Measurements from ENCODE around the gene SPTLC2. TPM values are rescaled to one million over a fixed set of nuclear protein-coding genes. Genes with fewer than 3 reads are reported as not detected.

SPTLC2 gene
- total and polyA plus RNA-seq, 2 of the 13 experiments (the other 11 are each of a cell fraction or from before 2014, with no cell fraction given) = 17.4 to 17.5 TPM

- 96% methylated on average over 3 of the region's 3 CpGs for WGBS (ENCODE audit: low lambda C conversion rate)
- no peak overlapping the region for H3K27ac ChIP-seq (ENCODE audit: extremely low read length, insufficient read depth, low read length)
- no TSS peak for BruUV-seq (replicated peaks)
- no peaks in the 10 kb centered on the region for H3K27me3 ChIP-seq (ENCODE audit: control insufficient read depth in 1 of 2, insufficient read depth in 2 of 2, low read length in 2 of 2)
- in situ Hi-C loops (cut with HindIII; ENCODE audit: extremely low pct_ligation_motif_present, low pct_unique_long_range_greater_than_20kb) = loop anchor here (10.0 kb wide), 1 partner anchor 239 kb away; no protein-coding TSS in a partner anchor
- CTCF ChIA-PET (ENCODE audit: low intra/inter-chr PET ratio, low total read pairs) = no interaction called here
- H3K36me3 ChIP-seq (replicated peaks in 1 of 2; ENCODE audit: control insufficient read depth in 1 of 2, insufficient read depth in 2 of 2, low read length in 2 of 2) = peaks cover 3 to 5% of the 10 kb centered on the region in 2 experiments; a peak in 2 of 5 replicates
- H3K79me2 ChIP-seq (ENCODE audit: insufficient read depth, low read length) = no peaks in the 10 kb centered on the region
- H4K20me1 ChIP-seq (ENCODE audit: insufficient read depth, low read length) = no peaks in the 10 kb centered on the region
- DNase-seq (ENCODE audit: low spot score) (no peak), ATAC-seq (no peak), FAIRE-seq (no peak)
- peaks cover 14% of the 10 kb centered on the region for H3K4me1 ChIP-seq (ENCODE audit: insufficient read depth, low read length)
- no peak overlapping the region for H3K4me3 ChIP-seq (replicated peaks in 1 of 3; ENCODE audit: insufficient read depth in 1 of 3, low read depth in 2 of 3, low read length in 3 of 3)
- intact Hi-C loops (cut with micrococcal nuclease; ENCODE audit: unreplicated experiment) = no loop called here
- H3K4me2 ChIP-seq (ENCODE audit: low read depth, low read length) = no peak overlapping the region
- H3K9ac ChIP-seq (ENCODE audit: insufficient read depth, low read depth, low read length) = no peak overlapping the region
- no peak overlapping the region for H2AFZ ChIP-seq (ENCODE audit: low read length)
- POLR2A ChIA-PET = no interaction called here
- TF ChIP-seq NR2F6 (IDR thresholded peaks at IDR 0.05) (no peak), NR2F6 (CRISPR knock-in tag; IDR thresholded peaks at IDR 0.05) (no peak), MAX (IDR thresholded peaks at IDR 0.05) (no peak), HOXA7 (CRISPR knock-in tag; IDR thresholded peaks at IDR 0.05) (no peak), ZNF576 (CRISPR knock-in tag; IDR thresholded peaks at IDR 0.05) (no peak), SMC3 (IDR thresholded peaks at IDR 0.05; ENCODE audit: low read length) (no peak), ZNF672 (CRISPR knock-in tag; IDR thresholded peaks at IDR 0.05) (no peak), ZGPAT (CRISPR knock-in tag; IDR thresholded peaks at IDR 0.05) (no peak), KMT2B (CRISPR knock-in tag; IDR thresholded peaks at IDR 0.05) (no peak), FOXA1 (IDR thresholded peaks at IDR 0.05) (no peak), FOXA1 (CRISPR knock-in tag; IDR thresholded peaks at IDR 0.05) (no peak), PRPF4 (IDR thresholded peaks at IDR 0.05; ENCODE audit: low read depth, low read length, poor library complexity, severe bottlenecking) (no peak), SP2 (CRISPR knock-in tag; IDR thresholded peaks at IDR 0.05) (no peak), CHD4 (IDR thresholded peaks at IDR 0.05; ENCODE audit: borderline replicate concordance, low read length) (no peak)
- no peaks in the 10 kb centered on the region for H3K9me3 ChIP-seq (ENCODE audit: low read length)
These were observed 72.7 kb downstream of the SPTLC2 start for GRCh38 chr14:77543637-77544334.
